MM.1S (cell line): Measurements from ENCODE around the gene KLK13.

ENCODE experiments used
- CTCF ChIP-seq: fragments of 300-600 bp; sonication (generic); IDR thresholded peaks from 2 replicates; pipeline ENCODE4 v1.5.1; 2016; ENCODE audit warnings: antibody characterized with exemption, low read length, mixed read lengths
- EZH2 ChIP-seq: fragments of 300-600 bp; sonication (generic); optimal IDR thresholded peaks from 2 replicates; pipeline ENCODE3; 2017; ENCODE audit warnings: low read depth, mild to moderate bottlenecking, antibody characterized with exemption, low read length, mixed read lengths
- EZH2phosphoT487 ChIP-seq: fragments of 300-600 bp; sonication (generic); IDR thresholded peaks from 2 replicates; pipeline ENCODE4 v1.6.1; 2018; ENCODE audit warnings: antibody characterized with exemption, low read length

GRCh38 chr19:51098365-51099046 is 33.6 kb upstream of the KLK13 start:
- no peak for TF ChIP-seq CTCF
- no peak for TF ChIP-seq EZH2
- no peak for TF ChIP-seq EZH2phosphoT487
